GM21825 (cell line): ENCODE data around the gene ROR1.

Experiments used
- ATAC-seq: cut with Tn5 transposase; IDR thresholded peaks from one replicate; pipeline ENCODE4 v1.9.1; 2021; ENCODE audit warnings: mild to moderate bottlenecking, moderate library complexity; ENCODE audit not compliant: unreplicated experiment

ROR1 gene

DNA sequence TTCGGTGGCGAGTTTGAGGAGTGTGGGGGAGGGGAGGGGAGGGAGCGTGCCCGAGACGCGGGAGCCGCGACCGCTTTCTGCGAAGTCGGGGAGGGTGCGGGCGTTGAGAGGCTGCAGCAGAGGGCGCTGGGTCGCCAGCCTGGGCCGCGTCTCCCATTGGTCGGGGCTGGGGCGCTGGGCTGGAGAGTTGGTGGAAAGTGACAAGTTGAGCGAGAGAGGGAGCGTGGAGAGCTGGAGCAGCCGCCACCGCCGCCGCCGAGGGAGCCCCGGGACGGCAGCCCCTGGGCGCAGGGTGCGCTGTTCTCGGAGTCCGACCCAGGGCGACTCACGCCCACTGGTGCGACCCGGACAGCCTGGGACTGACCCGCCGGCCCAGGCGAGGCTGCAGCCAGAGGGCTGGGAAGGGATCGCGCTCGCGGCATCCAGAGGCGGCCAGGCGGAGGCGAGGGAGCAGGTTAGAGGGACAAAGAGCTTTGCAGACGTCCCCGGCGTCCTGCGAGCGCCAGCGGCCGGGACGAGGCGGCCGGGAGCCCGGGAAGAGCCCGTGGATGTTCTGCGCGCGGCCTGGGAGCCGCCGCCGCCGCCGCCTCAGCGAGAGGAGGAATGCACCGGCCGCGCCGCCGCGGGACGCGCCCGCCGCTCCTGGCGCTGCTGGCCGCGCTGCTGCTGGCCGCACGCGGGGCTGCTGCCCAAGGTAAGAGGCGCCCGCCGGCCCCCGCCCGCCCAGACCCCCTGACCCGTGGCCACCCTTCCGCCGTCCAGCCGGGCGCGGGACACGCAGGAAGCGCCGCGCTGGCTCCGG, at the start of gene ROR1:
Gene ROR1, plus strand, starts transcription at position 203 of the 802 bp plus-strand sequence.
- peak; percentile 86 for ATAC-seq

DNA sequence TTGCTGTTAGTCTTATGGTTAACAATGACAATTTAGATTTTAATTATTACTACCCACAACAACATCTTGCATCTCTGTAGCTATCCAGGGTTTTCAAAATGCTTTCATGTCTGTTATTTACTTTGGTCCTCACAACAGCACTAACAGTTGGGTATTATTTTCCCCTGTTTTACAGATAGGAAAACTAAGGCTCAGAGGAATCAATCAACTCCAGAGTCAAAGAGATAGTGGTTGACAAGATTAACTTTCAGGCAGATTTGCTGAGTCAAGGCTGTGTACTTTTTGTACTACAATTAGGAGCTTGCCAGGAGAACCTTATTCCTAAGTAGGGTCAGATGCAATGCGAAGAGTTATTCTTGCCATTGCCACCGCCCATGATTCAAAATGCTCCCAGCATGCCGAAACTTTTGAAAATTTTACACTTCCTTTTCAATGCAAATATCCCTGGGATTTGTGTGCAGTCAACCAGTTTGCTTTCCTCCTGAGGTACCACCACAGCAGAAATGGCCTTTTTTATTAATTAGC, 49.4 kb upstream of the ROR1 start:
- ATAC-seq = no peak

DNA sequence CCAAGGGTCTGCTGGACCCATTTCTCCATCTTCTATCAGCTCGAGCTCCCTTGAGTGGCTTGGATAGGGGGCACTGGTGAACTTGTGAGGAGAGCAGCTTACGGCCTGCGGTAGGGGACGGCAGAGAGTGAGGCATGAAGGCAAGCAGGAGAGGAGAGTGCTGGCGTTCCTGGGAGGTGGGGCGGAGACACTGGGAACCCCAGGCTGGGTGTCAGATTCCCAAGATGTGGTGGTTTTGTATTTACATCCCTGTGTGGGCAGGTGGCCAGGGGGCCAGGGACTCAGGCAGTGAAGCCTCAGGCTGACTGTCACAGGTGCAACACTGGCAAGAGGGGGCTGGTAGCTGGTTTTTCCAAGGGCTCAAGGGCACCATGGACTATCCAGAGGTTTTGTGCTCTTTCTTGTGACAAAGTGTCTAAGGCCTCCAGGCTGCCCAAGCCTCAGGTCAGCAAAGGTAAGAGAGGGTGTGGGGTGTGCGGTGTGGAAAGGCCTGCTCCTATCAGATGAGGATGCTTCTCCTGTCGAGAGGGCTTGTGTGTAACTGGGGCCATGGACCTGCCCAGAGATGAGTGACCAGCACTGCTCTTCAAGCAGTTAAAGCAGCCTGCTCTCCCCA, 45.1 kb upstream of the ROR1 start:
- ATAC-seq = no peak

DNA sequence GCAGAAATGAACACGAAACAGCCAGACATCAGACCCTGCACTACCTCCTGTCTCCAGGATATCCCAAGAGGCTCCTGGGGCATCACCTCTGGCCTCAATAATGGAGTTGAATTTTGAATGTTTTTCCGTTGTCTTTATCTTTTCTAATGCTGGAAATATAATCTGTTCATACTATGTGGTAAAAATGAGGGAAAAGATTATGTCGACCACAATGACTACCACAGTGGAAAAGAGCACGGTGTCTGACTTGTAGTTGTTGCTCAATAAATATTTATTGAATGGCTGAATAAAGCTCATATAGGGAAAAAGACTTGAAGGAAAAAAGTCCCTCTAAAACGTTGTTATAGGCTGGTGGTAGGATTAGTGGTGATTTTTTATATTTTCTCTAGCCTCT, 44.6 kb upstream of the ROR1 start:
- ATAC-seq = no peak

DNA sequence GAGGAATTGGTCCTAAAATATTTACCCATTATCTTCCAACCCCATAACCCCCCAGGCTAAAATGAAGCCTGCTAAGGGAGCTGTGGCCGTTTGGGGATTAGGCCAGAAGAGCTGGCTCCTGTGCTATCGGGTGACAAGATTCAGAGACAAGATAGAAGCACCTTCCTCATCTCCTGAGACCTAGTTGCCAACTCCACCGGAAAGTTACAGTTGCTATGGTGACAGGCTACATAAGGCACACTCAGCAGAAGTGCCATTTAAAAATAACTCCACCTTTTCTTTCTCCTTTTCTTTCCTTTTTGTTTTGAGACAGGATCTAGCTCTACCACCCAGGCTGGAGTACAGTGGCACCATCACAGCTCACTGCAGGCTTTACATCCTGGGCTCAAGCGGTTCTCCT, 43.6 kb upstream of the ROR1 start:
- no peak for ATAC-seq

DNA sequence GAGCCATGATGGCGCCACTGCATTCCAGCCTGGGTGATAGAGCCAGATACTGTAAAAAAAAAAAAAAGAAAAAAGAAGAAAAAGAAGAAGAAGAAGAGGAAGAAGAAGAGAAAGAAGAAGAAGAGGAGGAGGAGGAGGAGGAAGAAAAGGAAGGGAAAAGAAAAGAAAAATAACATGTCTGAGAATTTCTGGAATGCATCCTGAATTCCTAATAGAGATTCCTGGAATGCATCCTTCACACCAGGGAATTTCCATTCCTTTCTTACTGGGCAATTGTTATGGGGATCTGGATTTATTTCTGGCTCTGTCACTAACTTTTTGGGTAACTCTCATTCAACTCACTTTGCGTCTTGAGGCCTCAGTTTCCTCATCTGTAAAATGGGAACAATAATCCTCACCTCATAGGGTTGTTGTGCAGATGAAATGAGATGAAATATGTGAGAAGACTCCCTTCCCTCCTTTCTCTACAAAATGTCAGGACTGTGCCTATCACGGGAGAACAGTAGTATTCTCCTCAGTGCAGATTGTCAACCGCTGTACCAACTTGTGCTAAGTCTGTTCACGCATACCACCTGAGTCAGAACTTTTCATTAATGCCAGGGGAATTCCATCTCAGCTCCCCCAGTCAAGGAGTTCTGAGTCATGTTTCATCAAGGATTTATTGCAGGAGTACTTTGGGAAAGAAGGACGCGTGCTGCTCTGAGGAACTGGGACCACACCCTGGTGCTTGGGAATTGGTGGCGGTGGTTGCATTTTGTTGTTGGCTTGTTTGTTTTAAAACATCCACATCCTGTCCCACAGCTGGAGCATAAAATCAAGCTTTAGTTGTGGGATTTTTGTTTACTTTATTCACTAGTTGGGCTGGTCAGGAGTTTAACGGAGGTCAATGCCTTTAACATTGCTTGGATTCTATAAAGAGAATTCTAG, 42.4 kb upstream of the ROR1 start:
- no peak for ATAC-seq

DNA sequence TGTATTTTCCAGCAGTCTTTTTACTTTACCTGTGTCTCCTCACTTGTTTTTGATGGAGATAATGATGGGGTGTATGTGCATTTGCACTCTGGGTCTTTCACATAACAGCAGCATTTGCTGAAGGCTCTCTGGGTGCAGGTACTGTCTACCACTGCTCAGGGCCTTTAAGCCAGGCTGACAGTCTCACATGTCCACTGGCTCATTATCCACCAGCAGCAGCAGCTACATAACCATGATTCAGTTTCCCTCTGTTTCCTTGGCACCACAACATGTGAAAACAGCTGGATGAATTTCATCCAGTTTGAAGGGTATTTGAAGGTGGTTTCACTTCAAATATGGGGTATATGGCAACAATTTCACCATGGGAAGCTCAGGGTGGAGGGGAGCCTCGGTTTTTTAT, 41.2 kb upstream of the ROR1 start:
- ATAC-seq = no peak

DNA sequence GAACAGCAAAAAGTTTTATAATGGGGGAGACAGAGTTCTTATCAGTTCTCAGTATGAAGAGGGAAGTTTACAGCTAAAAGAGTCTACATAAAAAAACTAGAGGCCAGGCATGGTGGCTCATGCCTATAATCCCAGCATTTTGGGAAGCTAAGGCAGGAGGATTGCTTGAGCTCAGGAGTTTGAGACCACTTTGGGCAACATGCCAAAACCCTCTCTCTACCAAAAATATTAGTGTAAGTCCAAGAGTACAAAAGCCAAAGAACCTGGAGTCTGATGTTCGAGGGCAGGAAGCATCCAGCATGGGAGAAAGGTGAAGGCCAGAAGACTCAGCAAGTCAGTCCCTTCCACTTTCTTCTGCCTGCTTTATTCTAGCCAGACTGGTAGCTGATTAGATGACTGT, 35.0 kb upstream of the ROR1 start:
- ATAC-seq = no peak

DNA sequence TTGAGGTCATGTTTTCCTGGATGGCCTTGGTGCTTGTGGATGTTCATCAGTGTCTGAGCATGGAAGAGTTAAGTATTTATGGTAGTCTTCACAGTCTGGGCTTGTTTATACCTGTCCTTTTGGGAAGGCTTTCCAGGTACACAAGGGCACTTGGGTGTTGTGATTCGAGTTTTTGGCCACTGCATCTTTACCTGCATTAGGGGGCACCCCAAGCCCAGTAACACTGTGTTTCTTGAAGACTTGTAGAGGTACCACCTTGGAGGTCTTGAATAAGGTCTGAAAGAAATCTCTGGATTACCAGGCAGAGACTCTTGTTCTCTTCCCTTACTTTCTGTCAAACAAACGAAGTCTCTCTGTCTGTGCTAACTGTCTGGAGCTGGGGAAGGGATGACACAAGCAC, 34.4 kb upstream of the ROR1 start:
- no peak for ATAC-seq

DNA sequence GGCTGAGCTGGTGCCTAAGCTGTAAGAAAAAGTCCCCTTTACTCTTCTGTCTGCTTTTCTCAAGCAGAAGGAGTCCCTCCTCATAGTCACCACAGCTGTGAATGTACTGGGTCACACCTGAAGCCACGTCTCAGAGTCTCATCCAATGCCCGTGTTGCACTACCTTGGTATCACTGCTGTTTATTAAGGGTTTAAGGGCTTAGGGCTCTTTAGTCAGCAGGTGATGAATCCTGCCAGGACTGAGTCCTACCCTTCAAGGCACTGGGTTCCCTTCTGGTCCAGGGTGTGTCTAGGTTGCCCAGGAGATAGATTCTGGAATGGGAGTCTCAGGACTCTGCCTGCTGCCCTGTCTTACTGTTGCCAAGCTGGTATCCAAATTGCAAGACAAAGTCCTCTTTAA, 33.4 kb upstream of the ROR1 start:
- no peak for ATAC-seq

DNA sequence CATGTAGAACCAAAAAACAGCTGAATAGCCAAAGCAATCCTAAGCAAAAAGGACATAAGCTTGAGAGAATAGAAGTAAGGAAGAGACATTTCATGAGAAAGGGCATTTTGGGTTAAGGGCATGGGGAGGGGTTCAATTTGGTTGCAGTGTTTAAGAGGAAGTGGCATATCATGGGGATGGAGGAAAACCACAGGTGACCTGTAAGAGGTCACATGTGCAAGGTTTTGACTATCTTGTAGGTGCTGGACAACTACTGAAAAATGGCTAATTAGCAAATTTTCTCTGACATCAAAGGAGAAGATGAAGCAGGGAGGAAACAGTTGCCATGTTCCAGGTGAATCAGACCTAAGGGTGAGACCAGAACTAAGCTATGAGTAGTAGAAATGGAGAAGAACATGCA, 31.3 kb upstream of the ROR1 start:
- no peak for ATAC-seq

DNA sequence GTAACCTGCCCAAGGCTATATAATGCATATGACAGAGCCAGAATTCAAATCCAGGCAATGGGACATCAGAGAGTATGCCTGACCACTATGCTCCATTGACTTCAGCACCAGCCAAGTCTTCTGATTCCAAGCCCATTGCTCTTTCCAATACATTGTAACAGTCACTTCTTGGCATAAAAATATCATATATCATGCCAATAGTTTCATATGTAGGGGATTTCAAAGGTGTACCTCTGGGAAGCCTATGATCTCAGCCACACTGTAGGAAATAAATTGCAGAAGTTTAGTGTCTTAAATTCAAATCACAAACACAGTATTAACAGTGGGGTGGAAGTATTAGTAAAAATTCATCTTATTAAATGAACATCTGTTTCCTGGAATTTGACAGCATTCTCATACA, 30.0 kb upstream of the ROR1 start:
- ATAC-seq = no peak

DNA sequence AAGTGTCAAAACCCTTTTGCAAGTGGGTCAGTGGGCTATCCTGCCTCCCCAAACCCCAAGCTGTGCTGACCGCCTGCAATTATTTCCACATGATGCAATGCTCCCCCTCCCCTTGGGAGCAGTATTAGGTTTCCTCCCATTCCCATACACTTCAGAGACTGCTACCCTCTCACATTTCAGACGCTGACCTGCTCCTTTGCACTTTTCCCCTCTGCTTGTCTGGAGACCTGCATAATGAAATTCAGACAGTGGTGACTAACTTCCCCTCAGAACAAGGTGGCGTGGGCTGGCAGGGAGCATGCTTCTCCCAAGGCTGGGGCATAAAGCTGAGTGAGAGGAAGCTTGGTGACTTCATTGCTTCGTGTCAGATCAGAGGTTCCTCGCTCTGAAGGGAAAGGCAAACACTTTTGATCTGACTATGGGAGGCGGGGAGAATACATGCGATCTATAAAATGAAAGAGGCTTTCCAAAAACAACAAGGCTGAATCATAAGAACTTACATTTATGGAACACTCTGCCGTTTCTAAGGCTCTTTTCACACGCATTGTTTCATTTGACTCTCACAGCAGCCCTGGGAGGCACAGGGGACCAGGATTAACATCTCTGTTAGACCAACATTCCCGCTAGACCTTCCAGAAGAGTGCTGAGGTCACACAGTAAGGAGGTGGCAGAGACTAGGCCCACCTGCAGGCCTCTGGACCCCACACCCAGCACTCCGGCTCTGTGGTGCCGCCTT, 27.5 kb upstream of the ROR1 start:
- ATAC-seq = no peak

DNA sequence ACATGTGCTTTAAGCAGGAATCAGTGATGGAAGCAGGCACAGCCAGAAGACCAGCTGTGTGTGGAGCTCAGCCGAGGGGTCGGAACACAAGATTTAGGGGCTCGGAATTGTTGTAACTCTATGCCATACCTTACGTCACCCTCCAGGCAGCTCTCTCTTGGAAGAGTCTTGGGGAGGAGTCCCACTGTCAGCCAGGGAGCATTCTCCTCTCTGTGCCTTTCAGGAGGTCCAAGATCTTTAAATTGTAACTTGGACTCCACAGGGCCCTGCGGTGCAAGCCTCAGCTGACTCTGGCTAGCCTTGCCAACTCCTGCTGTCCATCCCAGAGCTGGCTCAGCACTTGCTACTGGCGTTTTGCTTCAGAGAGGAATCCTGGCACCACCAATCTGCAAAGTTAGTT, 26.4 kb upstream of the ROR1 start:
- ATAC-seq = no peak

DNA sequence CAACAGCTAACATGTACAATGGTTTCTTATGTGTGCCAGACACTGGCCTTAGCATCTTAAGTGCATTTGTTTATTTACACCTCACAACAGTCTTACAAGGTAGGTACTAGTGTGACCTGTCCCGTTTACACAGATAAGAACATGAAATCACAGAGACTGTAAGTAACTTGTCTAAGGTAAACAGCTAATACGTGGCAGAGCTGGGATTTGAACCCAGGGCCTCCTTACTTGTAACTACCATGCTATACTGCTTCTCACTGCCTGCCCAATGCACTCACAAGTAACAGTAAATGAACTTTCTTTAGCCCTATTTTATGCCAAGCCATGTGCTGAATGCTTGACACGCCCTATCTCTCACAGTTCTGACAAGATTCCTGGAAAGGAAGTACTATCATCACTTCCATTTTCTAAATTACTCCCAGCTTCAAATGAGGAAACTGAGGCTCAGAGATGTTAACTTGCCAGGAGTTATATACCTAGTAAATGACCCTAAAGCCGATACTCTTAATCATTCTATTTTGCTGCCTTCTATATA, 25.7 kb upstream of the ROR1 start:
- ATAC-seq = no peak

DNA sequence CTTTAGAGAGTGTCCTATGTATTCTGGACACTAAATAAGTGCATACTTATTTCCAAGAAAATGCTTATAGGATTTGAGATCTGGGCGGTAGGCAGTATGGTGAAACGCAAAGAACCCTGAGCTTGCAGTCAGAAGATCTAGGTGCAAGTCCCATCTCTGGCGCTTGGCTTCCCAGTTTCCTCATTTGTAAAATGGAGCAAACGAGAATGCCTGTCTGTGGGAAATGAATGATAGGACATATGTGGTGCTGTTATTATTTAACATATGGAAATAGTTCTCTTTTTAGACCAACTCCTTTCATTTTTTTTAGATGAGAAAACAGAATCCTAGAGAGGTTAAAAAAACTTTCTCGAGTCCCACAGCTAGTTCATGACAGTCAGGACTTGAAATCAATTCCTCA, 25.2 kb upstream of the ROR1 start:
- ATAC-seq = no peak

DNA sequence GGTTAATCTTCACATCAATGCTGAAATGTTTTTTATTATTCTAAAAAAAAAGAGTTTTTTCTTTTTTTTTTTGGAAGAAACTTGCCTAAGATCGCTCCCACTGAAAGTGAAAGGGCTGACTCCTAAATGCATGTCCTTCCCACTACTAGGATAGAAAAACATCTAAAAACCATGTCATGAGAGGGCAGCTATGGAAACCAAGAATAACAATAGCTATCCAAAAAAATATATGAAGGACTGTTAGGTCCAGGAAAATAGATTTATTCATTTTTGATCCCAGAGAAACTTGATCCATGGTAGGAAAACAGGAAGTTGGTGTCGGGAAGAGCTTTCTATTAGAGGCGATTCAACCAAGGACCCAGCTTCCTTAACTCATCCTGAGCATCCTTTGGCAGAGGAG, 23.1 kb upstream of the ROR1 start:
- no peak for ATAC-seq

DNA sequence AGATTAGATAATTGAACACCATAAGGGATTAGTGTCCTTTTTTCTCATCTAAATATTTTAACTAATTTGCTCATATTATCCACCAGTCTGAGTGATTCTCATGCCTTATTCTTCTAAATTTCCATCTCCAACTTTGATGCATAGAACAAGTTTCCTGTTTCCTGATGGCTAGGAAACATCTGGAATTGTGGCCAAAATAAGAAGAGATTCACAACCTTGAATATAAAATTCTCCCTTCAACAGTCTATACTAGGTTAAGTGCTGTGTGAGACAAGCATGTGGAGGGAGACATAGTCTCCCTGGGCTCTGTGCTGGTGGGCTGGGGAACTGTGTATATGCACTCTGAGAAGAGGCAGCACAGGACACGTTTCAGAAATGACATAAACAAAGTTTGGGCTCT, 21.6 kb upstream of the ROR1 start:
- ATAC-seq = no peak

DNA sequence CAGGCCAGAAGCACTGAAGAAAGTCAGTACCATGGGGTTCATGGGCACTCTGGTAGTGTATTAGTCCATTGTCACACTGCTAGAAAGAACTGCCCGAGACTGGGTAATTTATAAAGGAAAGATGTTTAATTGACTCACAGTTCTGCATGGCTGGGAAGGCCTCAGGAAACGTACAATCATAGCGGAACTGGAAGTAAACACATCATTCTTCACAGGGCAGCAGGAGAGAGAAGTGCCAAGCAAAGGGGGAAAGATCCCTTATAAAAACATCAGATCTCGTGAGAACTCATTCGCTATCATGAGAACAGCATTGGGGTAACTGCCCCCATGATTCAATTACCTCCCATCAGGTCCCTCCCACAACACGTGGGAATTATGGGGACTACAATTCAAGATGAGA, 20.2 kb upstream of the ROR1 start:
- no peak for ATAC-seq

DNA sequence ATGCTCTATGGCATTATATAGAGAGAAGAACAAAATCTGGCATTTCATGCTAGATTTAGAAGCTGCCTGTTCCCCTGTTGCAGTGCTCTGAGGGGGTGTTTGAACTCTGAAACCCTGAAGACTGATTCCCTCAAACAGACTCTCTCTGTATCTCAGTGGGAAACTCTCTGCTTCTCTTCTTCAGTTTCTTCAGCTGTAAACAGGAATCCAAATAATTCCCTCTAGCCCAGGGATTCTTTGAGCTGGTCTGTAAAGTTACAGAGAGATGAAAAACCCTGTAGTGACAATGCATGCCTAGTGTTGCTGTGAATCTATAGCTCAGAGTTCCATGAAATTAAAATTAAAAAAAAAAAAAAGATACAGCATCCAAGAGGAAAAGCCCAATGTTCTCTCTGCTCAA, 17.0 kb upstream of the ROR1 start:
- no peak for ATAC-seq

DNA sequence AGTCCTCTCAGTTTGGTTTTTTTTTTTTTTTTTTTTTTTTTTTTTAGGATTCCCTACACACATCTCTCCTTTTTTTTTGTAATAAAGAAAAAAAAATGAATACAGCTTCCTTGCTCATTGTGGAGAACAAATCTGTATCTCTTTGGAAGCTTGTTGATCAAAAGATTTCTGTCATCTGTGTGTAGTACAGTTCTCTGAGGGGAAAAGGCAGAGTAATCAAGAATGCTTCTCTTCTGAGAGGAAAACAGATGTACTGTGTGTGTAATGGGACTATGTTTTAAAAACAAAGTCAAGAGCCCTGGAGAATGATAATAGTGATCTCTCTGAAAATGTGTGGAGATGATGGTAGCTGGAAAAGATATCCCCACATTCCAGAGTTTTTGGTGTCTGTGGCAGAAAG, 16.5 kb upstream of the ROR1 start:
- no peak for ATAC-seq
